Lung microvascular endothelial cell (primary cell): ENCODE measurements around the gene SYPL1. TPM values are rescaled to one million over a fixed set of nuclear protein-coding genes. Genes with fewer than 3 reads are reported as not detected.

Source experiments
- DNase-seq, 2 donors: peaks; one replicate each; pipeline versions ENCODE4 v3.0.0 to v3.0.0-alpha.2; 2010; ENCODE audit warnings: low read depth in 2 of 2
- total RNA-seq: library from RNA; depleted of rRNA; stranded (reverse); fragments of >200 nt; gene quantifications from 2 replicates; pipeline ENCODE4 v1.2.1, GENCODE V29; 2014

The SYPL1 gene
- total RNA-seq, 1 donor from 2014 or later, result 75.8 TPM

GRCh38 chr7:106122713-106123112, 10.6 kb upstream of the SYPL1 start:
- no peak for DNase-seq

- no peak for DNase-seq
These were observed 9.2 kb upstream of the SYPL1 start for GRCh38 chr7:106121189-106121810.

- DNase-seq, result no peak
These were observed 8.4 kb upstream of the SYPL1 start for GRCh38 chr7:106120500-106120899.

- DNase-seq, result no peak
These were observed 7.6 kb upstream of the SYPL1 start for GRCh38 chr7:106119719-106120118.

GRCh38 chr7:106117786-106118544, 5.9 kb upstream of the SYPL1 start:
- DNase-seq, result no peak

- DNase-seq, result no peak
These were observed 4.1 kb upstream of the SYPL1 start for GRCh38 chr7:106116161-106116704.

GRCh38 chr7:106114716-106115383, 2.7 kb upstream of the SYPL1 start:
- no peak for DNase-seq

- peak in 1 of 2 donors; percentile 28 for DNase-seq
These were observed 885 bp upstream of the SYPL1 start for GRCh38 chr7:106112972-106113421.

- DNase-seq, result peak; percentile 77
These were observed 426 bp downstream of the SYPL1 start for GRCh38 chr7:106111655-106112117.

- DNase-seq, result peak in 1 of 2 donors; percentile 11
These were observed 1.0 kb downstream of the SYPL1 start for GRCh38 chr7:106110885-106111654.

- DNase-seq, result peak in 1 of 2 donors; percentile 16
These were observed 1.9 kb downstream of the SYPL1 start for GRCh38 chr7:106110238-106110560.

GRCh38 chr7:106109521-106110237, 2.4 kb downstream of the SYPL1 start:
- no peak for DNase-seq

- no peak for DNase-seq
These were observed 3.1 kb downstream of the SYPL1 start for GRCh38 chr7:106108991-106109390.

- peak; percentile 30 to 55 for DNase-seq
These were observed 7.3 kb downstream of the SYPL1 start for GRCh38 chr7:106104721-106105260.

- DNase-seq, result no peak
These were observed 9.6 kb downstream of the SYPL1 start for GRCh38 chr7:106102387-106102966.

- no peak for DNase-seq
These were observed 10.4 kb downstream of the SYPL1 start for GRCh38 chr7:106101726-106102125.

GRCh38 chr7:106100863-106101629, 11.1 kb downstream of the SYPL1 start:
- DNase-seq, result peak; percentile 17 to 78

GRCh38 chr7:106099539-106099938, 12.6 kb downstream of the SYPL1 start:
- no peak for DNase-seq

- DNase-seq, result no peak
These were observed 13.2 kb downstream of the SYPL1 start for GRCh38 chr7:106098889-106099288.
